OCI-LY7 (cell line): ENCODE results near the gene DNAAF1.

Experiments
- CTCF ChIP-seq: fragments of 200-600 bp; sonication (generic); conservative IDR thresholded peaks from 2 replicates; pipeline ENCODE4 v1.5.1; 2014; ENCODE audit warnings: mild to moderate bottlenecking, antibody characterized with exemption, low read length, moderate library complexity, mixed read lengths
- EZH2phosphoT487 ChIP-seq: fragments of 200-600 bp; sonication (generic); IDR thresholded peaks from 2 replicates; pipeline ENCODE4 v1.6.1; 2018; ENCODE audit warnings: low read depth, borderline replicate concordance, mild to moderate bottlenecking, mixed run types, antibody characterized with exemption, low read length, moderate library complexity, mixed read lengths

- no peak for TF ChIP-seq CTCF
- TF ChIP-seq EZH2phosphoT487: no peak
These were observed 78.3 kb downstream of the DNAAF1 start for GRCh38 chr16:84223456-84223855.
